Endodermal cell (in vitro differentiated cells): ENCODE measurements around the gene TPD52L2. TPM values are rescaled to one million over a fixed set of nuclear protein-coding genes. Genes with fewer than 3 reads are reported as not detected.
A peak's percentile ranks its signal among the peaks of the same experiment; 100 is the strongest.

Source experiments
- DNase-seq: peaks from one replicate; pipeline ENCODE4 v3.0.0-alpha.2; 2017
- H3K27ac ChIP-seq: 2 replicates; pipeline ENCODE4 v1.5.1; 2013; ENCODE audit warnings: mild to moderate bottlenecking, low read depth, low read length, moderate library complexity
- H3K27me3 ChIP-seq: 2 replicates; pipeline ENCODE4 v1.6.1; 2013; ENCODE audit warnings: mild to moderate bottlenecking, low read length, moderate library complexity; ENCODE audit not compliant: insufficient read depth, control insufficient read depth, poor library complexity, severe bottlenecking
- H3K36me3 ChIP-seq: 2 replicates; pipeline ENCODE4 v1.7.0; 2013; ENCODE audit warnings: mild to moderate bottlenecking, low read length, moderate library complexity; ENCODE audit not compliant: control insufficient read depth, insufficient read depth
- H3K4me1 ChIP-seq: one replicate; pipeline ENCODE4 v1.7.0; 2013; ENCODE audit warnings: low read length; ENCODE audit not compliant: control insufficient read depth, insufficient read depth
- H3K4me3 ChIP-seq: 2 replicates; pipeline ENCODE4 v1.5.1; 2013; ENCODE audit warnings: mild to moderate bottlenecking, low read length, moderate library complexity
- H3K9ac ChIP-seq: 2 replicates; pipeline ENCODE4 v1.6.1; 2013; ENCODE audit warnings: mild to moderate bottlenecking, low read length, moderate library complexity; ENCODE audit not compliant: poor library complexity, severe bottlenecking; ENCODE audit errors: extremely low read depth
- H3K9me3 ChIP-seq: 2 replicates; pipeline ENCODE4 v1.6.1; 2013; ENCODE audit warnings: mild to moderate bottlenecking, low read length, moderate library complexity; ENCODE audit not compliant: control insufficient read depth
- H3K27ac Mint-ChIP-seq: 2 replicates; pipeline ENCODE4 v1.8.0; 2020; ENCODE audit warnings: mixed read lengths
- H3K27me3 Mint-ChIP-seq: 2 replicates; pipeline ENCODE4 v1.8.0; 2021; ENCODE audit warnings: mild to moderate bottlenecking, mixed read lengths; ENCODE audit not compliant: insufficient read depth
- H3K36me3 Mint-ChIP-seq: 2 replicates; pipeline ENCODE4 v1.8.0; 2020; ENCODE audit warnings: low read depth, mixed read lengths
- H3K4me1 Mint-ChIP-seq: 2 replicates; pipeline ENCODE4 v1.8.0; 2020; ENCODE audit warnings: mixed read lengths
- H3K4me3 Mint-ChIP-seq: 2 replicates; pipeline ENCODE4 v1.8.0; 2020; ENCODE audit warnings: mild to moderate bottlenecking, moderate library complexity, mixed read lengths
- H3K9me3 Mint-ChIP-seq: 2 replicates; pipeline ENCODE4 v1.8.0; 2020; ENCODE audit warnings: mild to moderate bottlenecking, mixed read lengths
- WGBS, 2 experiments: methylation state at CpG; one replicate each; pipeline versions ENCODE4 v1.1.5 to v1.1.7; 2013; ENCODE audit warnings: missing lambda C conversion rate in 2 of 2, mixed read lengths in 1 of 2; ENCODE audit not compliant: insufficient coverage in 1 of 2, insufficient read length in 1 of 2; 5-methylcytosine and 5-hydroxymethylcytosine counted together
- total RNA-seq, 2 donors: library from RNA; stranded (reverse); fragmentation: NEBNext Ultra II Directional in 1 of 2; extraction: Animal tissue kit (Norgen Biotek cat#: 25700) in 1 of 2; gene quantifications; 2 replicates in 1 of 2; 3 replicates in 1 of 2; pipeline ENCODE4 v1.2.1, GENCODE V29; 2021
- TF ChIP-seq, protein P1 (sequence below): fragments of 200-600 bp; sonication (generic); conservative IDR thresholded peaks from 2 replicates; pipeline ENCODE4 v1.5.0; 2021; ENCODE audit warnings: antibody characterized with exemption, mild to moderate bottlenecking

TPD52L2 gene
- total RNA-seq, 2 donors from 2014 or later, result 68.3 to 85.2 TPM

DNA sequence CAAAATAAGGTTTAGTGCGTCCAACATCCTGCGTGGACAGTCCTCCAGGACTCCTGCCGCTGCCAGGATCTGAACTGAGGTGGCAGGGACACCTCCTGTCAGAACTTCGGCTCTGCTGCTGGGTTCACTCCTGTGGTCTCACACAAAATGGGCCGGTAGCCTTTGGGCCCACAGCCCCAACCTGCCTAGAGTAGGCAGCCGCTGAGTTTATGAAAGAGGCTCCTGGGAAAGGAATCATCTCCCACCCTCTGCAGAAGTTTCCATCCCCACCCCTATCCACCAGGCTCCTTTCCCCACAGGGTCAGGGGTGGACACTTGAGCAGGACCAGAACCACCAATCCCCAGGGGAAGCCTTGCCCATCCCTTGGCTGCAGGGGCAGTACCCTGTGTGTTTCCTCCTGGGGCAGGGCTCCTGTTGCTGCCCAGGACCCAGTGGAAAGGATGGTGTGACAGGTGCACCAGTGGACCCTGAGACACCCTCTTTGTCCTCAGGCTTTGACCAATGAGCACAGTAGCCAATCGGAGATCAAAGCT, 5.8 kb upstream of the TPD52L2 start:
- Mint-ChIP-seq H3K4me3 (peak overlapping the region; percentile 40), H3K27ac (peak overlapping the region; percentile 55), H3K27me3 (peaks cover 3% of the 10 kb centered on the region), H3K36me3 (peaks cover 4% of the 10 kb centered on the region), H3K4me1 (peaks cover 31% of the 10 kb centered on the region), H3K9me3 (no peaks in the 10 kb centered on the region)
- 69 to 100% methylated on average over 2 to 7 of the region's 7 CpGs for WGBS, 2 experiments
- TF ChIP-seq, protein P1, sequence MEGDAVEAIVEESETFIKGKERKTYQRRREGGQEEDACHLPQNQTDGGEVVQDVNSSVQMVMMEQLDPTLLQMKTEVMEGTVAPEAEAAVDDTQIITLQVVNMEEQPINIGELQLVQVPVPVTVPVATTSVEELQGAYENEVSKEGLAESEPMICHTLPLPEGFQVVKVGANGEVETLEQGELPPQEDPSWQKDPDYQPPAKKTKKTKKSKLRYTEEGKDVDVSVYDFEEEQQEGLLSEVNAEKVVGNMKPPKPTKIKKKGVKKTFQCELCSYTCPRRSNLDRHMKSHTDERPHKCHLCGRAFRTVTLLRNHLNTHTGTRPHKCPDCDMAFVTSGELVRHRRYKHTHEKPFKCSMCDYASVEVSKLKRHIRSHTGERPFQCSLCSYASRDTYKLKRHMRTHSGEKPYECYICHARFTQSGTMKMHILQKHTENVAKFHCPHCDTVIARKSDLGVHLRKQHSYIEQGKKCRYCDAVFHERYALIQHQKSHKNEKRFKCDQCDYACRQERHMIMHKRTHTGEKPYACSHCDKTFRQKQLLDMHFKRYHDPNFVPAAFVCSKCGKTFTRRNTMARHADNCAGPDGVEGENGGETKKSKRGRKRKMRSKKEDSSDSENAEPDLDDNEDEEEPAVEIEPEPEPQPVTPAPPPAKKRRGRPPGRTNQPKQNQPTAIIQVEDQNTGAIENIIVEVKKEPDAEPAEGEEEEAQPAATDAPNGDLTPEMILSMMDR, result no peak
- Histone ChIP-seq H3K36me3 (peaks cover 6% of the 10 kb centered on the region), H3K9ac (no peak overlapping the region), H3K27ac (peak overlapping the region; percentile 68), H3K4me3 (no peak overlapping the region), H3K27me3 (no peaks in the 10 kb centered on the region), H3K9me3 (no peaks in the 10 kb centered on the region), H3K4me1 (peaks cover 4% of the 10 kb centered on the region)
- DNase-seq, result no peak

DNA sequence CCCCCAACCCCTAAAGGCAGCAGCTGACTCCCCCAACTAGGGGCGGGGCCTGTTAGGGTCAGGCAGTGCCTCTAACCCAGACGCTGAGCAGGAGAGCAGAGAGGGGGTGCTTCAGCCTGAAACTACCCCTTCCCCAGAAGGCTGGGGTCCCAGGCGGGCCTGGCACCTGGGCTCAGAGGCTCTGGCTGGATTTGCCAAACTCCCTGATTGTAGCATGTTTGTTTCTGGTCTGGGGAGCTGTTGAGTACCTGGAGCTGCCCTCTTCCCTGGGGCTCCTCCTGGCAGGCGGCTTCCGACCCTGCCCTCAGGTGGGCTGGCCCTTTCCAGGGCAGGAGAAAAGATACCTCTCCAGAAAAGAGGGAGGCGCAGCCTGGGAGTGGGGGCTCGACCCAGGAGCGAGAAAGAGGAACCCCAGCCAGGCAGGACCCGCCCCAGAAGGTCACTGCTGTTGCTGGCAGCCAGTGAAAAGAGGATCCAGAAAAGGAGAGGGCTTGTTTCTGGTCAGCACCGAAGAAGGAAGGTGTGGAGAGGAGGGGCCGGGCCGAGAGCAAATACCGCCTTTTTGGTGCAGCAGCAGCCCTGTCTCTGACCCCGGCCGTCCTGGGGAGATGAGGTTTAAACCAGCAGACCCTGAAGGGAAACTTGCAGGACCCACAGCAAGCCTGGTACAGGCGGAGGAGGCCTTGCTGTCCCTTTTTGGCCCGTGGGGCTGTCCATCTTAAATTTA, 4.6 kb upstream of the TPD52L2 start:
- 86% methylated on average over 7 to 17 of the region's 17 CpGs for WGBS, 2 experiments
- Histone ChIP-seq H3K36me3 (peaks cover 6% of the 10 kb centered on the region), H3K9me3 (no peaks in the 10 kb centered on the region), H3K4me3 (no peak overlapping the region), H3K27me3 (no peaks in the 10 kb centered on the region), H3K27ac (no peak overlapping the region), H3K9ac (no peak overlapping the region), H3K4me1 (peaks cover 4% of the 10 kb centered on the region)
- Mint-ChIP-seq H3K27me3 (peaks cover 3% of the 10 kb centered on the region), H3K4me1 (peaks cover 31% of the 10 kb centered on the region), H3K9me3 (no peaks in the 10 kb centered on the region), H3K27ac (peak overlapping the region; percentile 24), H3K4me3 (no peak overlapping the region), H3K36me3 (peaks cover 4% of the 10 kb centered on the region)
- TF ChIP-seq, protein P1, result no peak
- peak; percentile 73 for DNase-seq

DNA sequence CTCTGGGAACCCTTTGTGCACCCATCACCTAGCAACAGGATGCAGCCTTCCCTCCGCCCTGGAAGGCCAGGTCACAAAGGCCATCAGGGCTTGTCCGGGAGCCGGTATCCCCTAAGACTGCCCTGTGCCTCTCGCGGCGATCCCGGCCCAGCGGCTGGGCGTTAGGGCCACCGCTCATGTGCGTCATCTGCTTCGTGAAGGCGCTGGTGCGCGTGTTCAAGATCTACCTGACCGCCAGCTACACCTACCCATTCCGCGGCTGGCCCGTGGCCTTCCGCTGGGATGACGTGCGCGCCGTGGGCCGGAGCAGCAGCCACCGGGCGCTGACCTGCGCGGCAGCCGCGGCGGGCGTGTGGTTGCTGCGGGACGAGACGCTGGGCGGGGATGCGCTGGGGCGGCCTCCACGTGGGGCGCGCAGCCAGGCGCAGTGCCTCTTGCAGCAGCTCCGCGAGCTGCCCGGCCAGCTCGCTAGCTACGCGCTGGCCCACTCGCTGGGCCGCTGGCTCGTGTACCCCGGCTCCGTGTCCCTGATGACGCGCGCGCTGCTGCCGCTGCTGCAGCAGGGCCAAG, 3.6 kb upstream of the TPD52L2 start, which contains the start of gene ABHD16B:
Gene ABHD16B (plus strand): TSS at position 134 of the 570 bp plus-strand sequence. CDS start 43 bp downstream, at position 177.
- Mint-ChIP-seq H3K9me3 (no peaks in the 10 kb centered on the region), H3K27ac (peak within 1 kb of the TSS; percentile 24), H3K4me1 (peaks cover 36% of the 10 kb centered on the region), H3K4me3 (no peak within 1 kb of the TSS), H3K27me3 (no peaks in the 10 kb centered on the region), H3K36me3 (peaks cover 4% of the 10 kb centered on the region)
- no peaks in the 10 kb centered on the region for H3K9me3 ChIP-seq
- H3K9ac ChIP-seq, result no peak within 1 kb of the TSS
- no peak within 1 kb of the TSS for H3K4me3 ChIP-seq
- WGBS, 2 experiments, result 95 to 96% methylated on average over 51 to 59 of the region's 59 CpGs
- TF ChIP-seq, protein P1, result no peak
- peaks cover 4% of the 10 kb centered on the region for H3K4me1 ChIP-seq
- no peaks in the 10 kb centered on the region for H3K27me3 ChIP-seq
- DNase-seq, result no peak
- H3K27ac ChIP-seq, result no peak within 1 kb of the TSS
- H3K36me3 ChIP-seq, result peaks cover 6% of the 10 kb centered on the region
